ENCODE measurements around the gene COG5.

The COG5 gene

GRCh38 chr7:107173691-107174406 lies 389.9 kb downstream of the COG5 start:
- Histone ChIP-seq H3K4me1 (ENCODE audit: control insufficient read depth, low read length) (peaks cover 29% of the 10 kb centered on the region), H3F3A (ENCODE audit: control insufficient read depth, insufficient read depth) (peaks cover 3% of the 10 kb centered on the region), H3K9me3 (ENCODE audit: control insufficient read depth, insufficient read depth, low read length) (no peaks in the 10 kb centered on the region), H3K9me2 (replicated peaks; ENCODE audit: control insufficient read depth, low read length) (no peaks in the 10 kb centered on the region), H3K79me2 (ENCODE audit: control insufficient read depth, low read length) (peaks cover 69% of the 10 kb centered on the region), H3K27me3 (ENCODE audit: control insufficient read depth, low read length) (no peaks in the 10 kb centered on the region), H3K36me3 (ENCODE audit: control insufficient read depth, low read length) (no peaks in the 10 kb centered on the region), H3K4me2 (ENCODE audit: low read length) (no peak overlapping the region), H4K20me1 (ENCODE audit: control insufficient read depth, insufficient read depth, low read depth, low read length) (0 out of 2 replicates have a peak, but pooled peaks cover 4% of the 10 kb centered on the region), H3K4me3 (ENCODE audit: low read length) (no peak overlapping the region), H3K27ac (ENCODE audit: low read depth, low read length) (no peak overlapping the region)
- TF ChIP-seq CTCF (IDR thresholded peaks at IDR 0.05; ENCODE audit: low read depth, low read length, poor library complexity, severe bottlenecking) (no peak), EZH2phosphoT487 (IDR thresholded peaks at IDR 0.05; ENCODE audit: borderline replicate concordance, low read length) (no peak)

DNA sequence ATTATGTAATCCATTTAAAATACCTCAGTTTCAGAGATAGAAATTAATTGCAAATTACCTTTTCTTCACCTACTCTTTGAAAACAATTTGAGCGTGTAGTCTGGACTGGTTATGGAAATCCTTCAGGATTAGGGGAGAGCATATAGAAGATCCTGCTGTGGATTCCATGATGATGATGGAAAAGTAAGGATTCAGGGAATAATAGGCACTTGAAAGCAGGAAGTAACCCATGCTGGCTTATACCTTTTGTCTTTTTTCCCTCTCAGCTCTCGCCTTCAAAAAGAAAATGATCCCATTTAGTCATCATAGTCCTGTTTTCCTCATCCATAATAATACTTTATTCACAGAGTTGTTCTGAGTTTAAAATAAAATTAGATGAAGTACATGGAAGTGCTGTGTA lies 390.5 kb downstream of the COG5 start:
- Histone ChIP-seq H3K79me2 (ENCODE audit: control insufficient read depth, low read length) (peaks cover 68% of the 10 kb centered on the region), H3K9me3 (ENCODE audit: control insufficient read depth, insufficient read depth, low read length) (no peaks in the 10 kb centered on the region), H4K20me1 (ENCODE audit: control insufficient read depth, insufficient read depth, low read depth, low read length) (0 out of 2 replicates have a peak, but pooled peaks cover 4% of the 10 kb centered on the region), H3K36me3 (ENCODE audit: control insufficient read depth, low read length) (no peaks in the 10 kb centered on the region), H3K9me2 (replicated peaks; ENCODE audit: control insufficient read depth, low read length) (no peaks in the 10 kb centered on the region), H3K27ac (ENCODE audit: low read depth, low read length) (no peak overlapping the region), H3F3A (ENCODE audit: control insufficient read depth, insufficient read depth) (peaks cover 4% of the 10 kb centered on the region), H3K4me1 (ENCODE audit: control insufficient read depth, low read length) (peaks cover 29% of the 10 kb centered on the region), H3K4me3 (ENCODE audit: low read length) (no peak overlapping the region), H3K27me3 (ENCODE audit: control insufficient read depth, low read length) (no peaks in the 10 kb centered on the region), H3K4me2 (ENCODE audit: low read length) (no peak overlapping the region)
- TF ChIP-seq CTCF (IDR thresholded peaks at IDR 0.05; ENCODE audit: low read depth, low read length, poor library complexity, severe bottlenecking) (no peak), EZH2phosphoT487 (IDR thresholded peaks at IDR 0.05; ENCODE audit: borderline replicate concordance, low read length) (no peak)

- Histone ChIP-seq H3K79me2 (ENCODE audit: control insufficient read depth, low read length) (peaks cover 65% of the 10 kb centered on the region), H3K9me2 (replicated peaks; ENCODE audit: control insufficient read depth, low read length) (no peaks in the 10 kb centered on the region), H3F3A (ENCODE audit: control insufficient read depth, insufficient read depth) (peaks cover 12% of the 10 kb centered on the region), H3K4me1 (ENCODE audit: control insufficient read depth, low read length) (peaks cover 29% of the 10 kb centered on the region), H3K9me3 (ENCODE audit: control insufficient read depth, insufficient read depth, low read length) (no peaks in the 10 kb centered on the region), H3K4me2 (ENCODE audit: low read length) (no peak overlapping the region), H3K4me3 (ENCODE audit: low read length) (no peak overlapping the region), H3K27me3 (ENCODE audit: control insufficient read depth, low read length) (no peaks in the 10 kb centered on the region), H3K27ac (ENCODE audit: low read depth, low read length) (no peak overlapping the region), H3K36me3 (ENCODE audit: control insufficient read depth, low read length) (no peaks in the 10 kb centered on the region), H4K20me1 (ENCODE audit: control insufficient read depth, insufficient read depth, low read depth, low read length) (0 out of 2 replicates have a peak, but pooled peaks cover 4% of the 10 kb centered on the region)
- TF ChIP-seq CTCF (IDR thresholded peaks at IDR 0.05; ENCODE audit: low read depth, low read length, poor library complexity, severe bottlenecking) = no peak
- TF ChIP-seq EZH2phosphoT487 (IDR thresholded peaks at IDR 0.05; ENCODE audit: borderline replicate concordance, low read length) = no peak
These were observed 391.3 kb downstream of the COG5 start for GRCh38 chr7:107172276-107173032.

Data from DOHH2 (cell line).